ENCODE results near the gene UFSP1. TPM values are rescaled to one million over a fixed set of nuclear protein-coding genes. Genes with fewer than 3 reads are reported as not detected.

Gene UFSP1
- total RNA-seq, 2 donors from 2014 or later, result 1.8 to 6.0 TPM

GRCh38 chr7:100908512-100908911, 19.0 kb upstream of the UFSP1 start:
- no peaks in the 10 kb centered on the region for H3K36me3 Mint-ChIP-seq
- DNase-seq (ENCODE audit: low spot score) (no peak), ATAC-seq (no peak)
- no peak overlapping the region for H3K27ac Mint-ChIP-seq
- no peak overlapping the region for H3K4me3 Mint-ChIP-seq
- no peaks in the 10 kb centered on the region for H3K4me1 Mint-ChIP-seq (ENCODE audit: low read depth in 2 of 2)
- peaks cover 0 to 3% of the 10 kb centered on the region in 2 donors for H3K27me3 Mint-ChIP-seq
- H3K9me3 Mint-ChIP-seq, result no peaks in the 10 kb centered on the region

DNA sequence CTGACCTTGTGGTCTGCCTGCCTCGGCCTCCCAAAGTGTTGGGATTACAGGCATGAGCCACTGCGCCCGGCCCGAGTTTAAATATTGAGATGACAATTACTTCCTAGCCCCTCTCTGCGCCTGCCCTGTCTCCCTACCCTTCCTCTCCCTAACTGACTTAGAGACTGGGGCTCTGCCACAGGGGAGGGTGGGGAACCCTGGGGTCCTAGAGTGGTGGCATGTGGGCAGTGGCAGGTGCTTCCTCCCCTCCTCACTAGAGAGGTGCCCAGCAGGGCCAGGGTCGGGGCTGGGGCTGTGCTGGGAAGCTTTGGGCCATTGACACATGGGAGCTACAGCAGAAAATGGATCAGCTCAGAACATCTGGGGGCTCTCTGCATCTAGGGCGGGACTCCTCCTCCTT, 13.1 kb upstream of the UFSP1 start:
- H3K4me3 Mint-ChIP-seq, result no peak overlapping the region
- H3K27me3 Mint-ChIP-seq, result peaks cover 13 to 19% of the 10 kb centered on the region in 2 donors
- no peak for DNase-seq (ENCODE audit: low spot score)
- no peaks in the 10 kb centered on the region for H3K4me1 Mint-ChIP-seq (ENCODE audit: low read depth in 2 of 2)
- H3K9me3 Mint-ChIP-seq, result no peaks in the 10 kb centered on the region
- ATAC-seq, result no peak
- H3K36me3 Mint-ChIP-seq, result no peaks in the 10 kb centered on the region
- H3K27ac Mint-ChIP-seq, result no peak overlapping the region

DNA sequence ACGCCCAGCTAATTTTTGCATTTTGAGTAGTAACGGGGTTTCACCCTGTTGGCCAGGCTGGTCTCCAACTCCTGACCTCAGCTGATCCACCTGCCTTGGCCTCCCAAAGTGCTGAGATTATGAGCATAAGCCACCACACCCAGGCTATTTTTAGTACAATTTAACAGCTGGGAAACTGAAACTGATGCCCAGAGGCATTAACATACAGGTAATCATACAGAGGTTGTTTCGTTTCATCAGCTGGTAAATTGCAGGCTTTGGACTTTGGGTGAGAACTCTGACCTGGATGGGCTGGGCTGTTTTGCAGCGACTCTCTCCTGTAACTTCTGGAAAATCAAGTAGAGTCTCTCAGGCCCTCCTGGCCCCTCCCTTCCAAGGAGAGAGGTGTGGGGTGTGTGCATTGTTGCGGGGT, 12.4 kb upstream of the UFSP1 start:
- ATAC-seq, result no peak
- H3K9me3 Mint-ChIP-seq, result no peaks in the 10 kb centered on the region
- H3K4me1 Mint-ChIP-seq (ENCODE audit: low read depth in 2 of 2), result no peaks in the 10 kb centered on the region
- H3K36me3 Mint-ChIP-seq, result no peaks in the 10 kb centered on the region
- H3K27me3 Mint-ChIP-seq, result peaks cover 18 to 21% of the 10 kb centered on the region in 2 donors
- no peak for DNase-seq (ENCODE audit: low spot score)
- H3K4me3 Mint-ChIP-seq, result no peak overlapping the region
- no peak overlapping the region for H3K27ac Mint-ChIP-seq

- H3K27ac Mint-ChIP-seq, result no peak overlapping the region
- no peak for ATAC-seq
- no peak overlapping the region for H3K4me3 Mint-ChIP-seq
- peaks cover 5% of the 10 kb centered on the region in 2 donors for H3K4me1 Mint-ChIP-seq (ENCODE audit: low read depth in 2 of 2)
- no peaks in the 10 kb centered on the region for H3K36me3 Mint-ChIP-seq
- H3K9me3 Mint-ChIP-seq, result no peaks in the 10 kb centered on the region
- no peak for DNase-seq (ENCODE audit: low spot score)
- peaks cover 24 to 26% of the 10 kb centered on the region in 2 donors for H3K27me3 Mint-ChIP-seq
Observed at GRCh38 chr7:100900978-100901377, 11.5 kb upstream of the UFSP1 start.

GRCh38 chr7:100899432-100899831, 9.9 kb upstream of the UFSP1 start:
- Mint-ChIP-seq H3K36me3 (no peaks in the 10 kb centered on the region), H3K27me3 (peaks cover 26 to 28% of the 10 kb centered on the region in 2 donors), H3K9me3 (no peaks in the 10 kb centered on the region), H3K4me1 (ENCODE audit: low read depth in 2 of 2) (peaks cover 6 to 9% of the 10 kb centered on the region in 2 donors), H3K4me3 (no peak overlapping the region), H3K27ac (no peak overlapping the region)
- ATAC-seq (no peak), DNase-seq (ENCODE audit: low spot score) (no peak)

DNA sequence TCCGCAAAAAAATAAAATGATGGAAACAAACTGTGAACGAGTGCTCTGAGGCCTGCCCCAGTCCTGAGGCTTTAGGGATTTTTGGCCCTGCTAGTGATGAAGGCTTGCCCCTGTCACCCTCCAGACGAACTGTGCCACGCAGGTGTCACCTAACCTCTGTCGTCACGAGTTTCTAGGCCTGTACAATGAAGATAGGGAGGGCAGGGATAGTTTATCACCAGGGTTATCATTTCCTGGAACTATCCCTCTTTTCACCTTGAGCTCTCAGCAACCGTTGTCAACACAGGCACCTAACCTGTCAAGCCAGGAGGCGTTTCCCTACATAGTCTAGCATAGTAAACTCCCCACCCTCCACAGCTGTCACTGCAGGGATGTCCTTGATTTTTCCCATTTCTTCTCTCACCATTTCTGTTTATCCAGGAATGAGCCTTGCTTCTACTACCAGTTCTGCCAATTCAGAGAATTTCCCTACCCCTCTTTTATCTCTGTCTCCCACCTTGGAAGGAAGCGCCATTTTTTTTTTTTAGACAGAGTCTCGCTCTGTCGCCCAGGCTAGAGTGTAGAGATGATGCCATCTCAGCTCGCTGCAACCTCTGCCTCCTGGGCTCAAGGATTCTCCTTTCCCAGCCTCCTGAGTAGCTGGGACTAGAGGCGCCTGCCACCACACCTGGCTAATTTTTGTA, 8.4 kb upstream of the UFSP1 start:
- H3K27me3 Mint-ChIP-seq, result peaks cover 28 to 30% of the 10 kb centered on the region in 2 donors
- H3K4me1 Mint-ChIP-seq (ENCODE audit: low read depth in 2 of 2), result peaks cover 6 to 9% of the 10 kb centered on the region in 2 donors
- H3K27ac Mint-ChIP-seq, result no peak overlapping the region
- peak overlapping the region; percentile 44 for H3K4me3 Mint-ChIP-seq
- no peaks in the 10 kb centered on the region for H3K9me3 Mint-ChIP-seq
- H3K36me3 Mint-ChIP-seq, result no peaks in the 10 kb centered on the region
- DNase-seq (ENCODE audit: low spot score) (no peak), ATAC-seq (no peak)

DNA sequence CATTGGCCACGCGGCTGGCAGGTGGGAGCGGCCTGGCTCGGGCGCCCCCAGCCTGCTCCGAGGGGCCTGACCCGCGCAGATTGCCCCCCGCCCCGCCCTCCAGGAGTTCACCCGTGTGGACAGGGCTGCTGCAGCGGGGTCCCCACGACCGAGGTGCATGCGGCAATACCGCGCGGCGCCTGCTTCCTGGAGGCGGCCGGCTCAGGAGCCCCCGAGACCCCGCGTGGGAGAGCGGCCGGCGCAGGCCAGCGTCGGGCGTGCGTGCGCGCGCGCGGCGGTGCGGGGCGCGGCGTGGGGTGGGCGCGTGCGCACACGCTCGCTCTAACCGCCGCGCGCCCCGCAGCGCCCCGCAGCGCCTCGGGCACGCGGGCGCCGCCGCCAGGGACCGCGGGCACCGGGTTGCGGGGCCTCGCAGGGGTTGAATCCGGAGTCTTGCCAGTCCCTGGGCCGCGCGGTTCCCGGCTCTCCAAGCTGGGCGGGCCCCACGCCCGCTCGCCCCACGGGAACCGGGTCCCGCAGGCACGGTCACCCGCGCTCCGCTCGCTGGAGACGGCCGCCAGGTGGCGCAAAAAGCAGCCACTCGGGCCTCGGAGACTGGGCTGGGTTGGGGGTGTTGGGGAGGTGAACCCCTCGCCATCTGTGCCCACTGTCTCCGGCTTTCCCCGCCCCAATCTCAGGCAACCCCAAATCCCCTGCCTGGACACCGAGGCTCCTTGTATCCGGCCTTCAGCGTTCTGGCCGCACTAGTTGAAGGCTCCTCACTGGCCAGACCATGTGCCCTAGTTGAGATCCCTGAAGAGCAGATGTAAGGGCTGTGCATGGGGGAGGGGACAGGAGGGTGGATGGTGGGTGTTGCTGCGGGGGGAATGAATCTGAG, 7.5 kb upstream of the UFSP1 start:
- H3K27me3 Mint-ChIP-seq, result peaks cover 36 to 37% of the 10 kb centered on the region in 2 donors
- no peaks in the 10 kb centered on the region for H3K36me3 Mint-ChIP-seq
- no peak overlapping the region for H3K27ac Mint-ChIP-seq
- no peak overlapping the region for H3K4me3 Mint-ChIP-seq
- H3K9me3 Mint-ChIP-seq, result no peaks in the 10 kb centered on the region
- ATAC-seq (peak; percentile 37 to 57), DNase-seq (ENCODE audit: low spot score) (no peak)
- H3K4me1 Mint-ChIP-seq (ENCODE audit: low read depth in 2 of 2), result peaks cover 7 to 11% of the 10 kb centered on the region in 2 donors

DNA sequence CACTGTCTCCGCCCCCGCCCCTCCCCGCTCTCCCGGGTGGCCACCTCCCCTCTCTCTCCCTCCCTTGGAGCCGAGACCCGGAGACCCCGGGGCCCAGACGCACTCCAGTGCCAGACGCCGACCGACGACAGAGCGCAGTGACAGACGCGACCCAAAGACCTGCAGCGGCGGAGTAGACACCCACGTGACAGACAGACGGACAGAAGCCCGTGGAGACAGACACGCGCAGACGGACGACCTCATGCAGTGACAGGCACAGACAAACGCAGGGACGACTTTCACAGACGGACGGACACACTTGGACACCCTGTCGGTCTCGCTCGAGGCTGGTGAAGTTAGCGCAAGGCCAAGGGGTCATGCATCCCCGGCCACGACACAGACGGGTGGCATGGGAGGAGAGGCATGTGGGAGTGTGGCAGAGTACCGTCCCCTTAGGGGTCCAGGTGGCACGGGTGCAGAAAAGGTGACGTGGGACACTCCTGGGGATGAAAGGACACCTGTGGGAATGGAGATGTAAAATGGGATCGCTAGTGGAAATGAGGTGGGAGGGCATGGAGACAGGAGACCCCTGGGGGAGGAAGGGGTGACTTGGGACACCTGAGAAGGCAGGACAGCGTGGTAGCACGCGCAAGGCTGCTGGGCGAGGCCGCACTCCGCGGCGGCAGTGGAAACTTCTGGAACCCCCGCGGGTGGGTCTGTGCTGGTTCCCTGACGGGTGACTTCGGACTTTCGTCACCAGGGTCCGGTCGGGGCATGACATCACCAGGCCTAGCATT, 6.6 kb upstream of the UFSP1 start:
- Mint-ChIP-seq H3K9me3 (no peaks in the 10 kb centered on the region), H3K4me3 (peak overlapping the region; percentile 91), H3K36me3 (no peaks in the 10 kb centered on the region), H3K27ac (peak overlapping the region in 1 of 2 donors; percentile 20), H3K4me1 (ENCODE audit: low read depth in 2 of 2) (peaks cover 15 to 16% of the 10 kb centered on the region in 2 donors), H3K27me3 (peaks cover 42 to 46% of the 10 kb centered on the region in 2 donors)
- no peak for DNase-seq (ENCODE audit: low spot score)
- peak in 1 of 2 donors; percentile 65 for ATAC-seq

- peaks cover 15 to 18% of the 10 kb centered on the region in 2 donors for H3K4me1 Mint-ChIP-seq (ENCODE audit: low read depth in 2 of 2)
- H3K9me3 Mint-ChIP-seq, result no peaks in the 10 kb centered on the region
- no peaks in the 10 kb centered on the region for H3K36me3 Mint-ChIP-seq
- ATAC-seq, result peak in 1 of 2 donors; percentile 30
- H3K4me3 Mint-ChIP-seq, result peak within 1 kb of the TSS; percentile 91
- DNase-seq (ENCODE audit: low spot score), result no peak
- H3K27ac Mint-ChIP-seq, result peak within 1 kb of the TSS in 1 of 2 donors; percentile 20
- H3K27me3 Mint-ChIP-seq, result peaks cover 37 to 42% of the 10 kb centered on the region in 2 donors
Observed at GRCh38 chr7:100895701-100895955, 6.1 kb upstream of the UFSP1 start, which contains the start of gene ACHE. ACHE (minus strand) TSS chr7:100895888; CDS start chr7:100894232, 1,656 bp downstream.

- DNase-seq (ENCODE audit: low spot score) (no peak), ATAC-seq (peak in 1 of 2 donors; percentile 37)
- H3K36me3 Mint-ChIP-seq, result no peaks in the 10 kb centered on the region
- H3K27me3 Mint-ChIP-seq, result peaks cover 36 to 41% of the 10 kb centered on the region in 2 donors
- peaks cover 21 to 23% of the 10 kb centered on the region in 2 donors for H3K4me1 Mint-ChIP-seq (ENCODE audit: low read depth in 2 of 2)
- no peak overlapping the region for H3K27ac Mint-ChIP-seq
- no peak overlapping the region for H3K4me3 Mint-ChIP-seq
- no peaks in the 10 kb centered on the region for H3K9me3 Mint-ChIP-seq
Observed at GRCh38 chr7:100894860-100895700, 5.6 kb upstream of the UFSP1 start.

- no peaks in the 10 kb centered on the region for H3K9me3 Mint-ChIP-seq
- no peak for DNase-seq (ENCODE audit: low spot score)
- H3K36me3 Mint-ChIP-seq, result no peaks in the 10 kb centered on the region
- no peak overlapping the region for H3K27ac Mint-ChIP-seq
- H3K4me1 Mint-ChIP-seq (ENCODE audit: low read depth in 2 of 2), result peaks cover 22 to 23% of the 10 kb centered on the region in 2 donors
- ATAC-seq, result no peak
- H3K27me3 Mint-ChIP-seq, result peaks cover 34 to 41% of the 10 kb centered on the region in 2 donors
- peak overlapping the region; percentile 34 for H3K4me3 Mint-ChIP-seq
Observed at GRCh38 chr7:100893910-100894721, 4.6 kb upstream of the UFSP1 start.

DNA sequence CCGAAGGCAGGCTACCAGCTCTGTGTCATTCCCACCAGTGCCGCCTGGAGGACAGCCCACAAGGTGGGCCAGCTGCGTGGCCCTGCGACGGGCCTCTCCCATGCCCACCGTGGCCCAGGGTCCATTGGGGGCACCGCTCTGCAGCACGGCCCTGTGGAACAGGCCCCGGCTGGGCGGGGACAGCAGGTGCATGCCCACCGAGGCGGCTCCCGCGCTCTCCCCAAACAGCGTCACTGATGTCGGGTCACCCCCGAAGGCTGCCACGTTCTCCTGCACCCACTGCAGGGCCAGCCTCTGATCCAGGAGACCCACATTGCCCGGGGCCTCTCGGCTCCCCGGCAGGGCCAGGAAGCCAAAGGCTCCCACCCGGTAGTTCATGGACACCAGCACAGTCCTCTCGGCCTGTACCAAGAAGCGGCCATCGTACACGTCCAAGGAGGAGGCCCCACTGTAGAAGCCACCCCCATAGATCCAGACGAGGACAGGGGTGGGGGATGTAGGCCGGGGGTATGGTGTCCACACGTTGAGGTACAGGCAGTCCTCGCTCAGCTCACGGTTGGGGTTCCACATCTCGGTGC, 3.9 kb upstream of the UFSP1 start:
- peaks cover 25 to 26% of the 10 kb centered on the region in 2 donors for H3K4me1 Mint-ChIP-seq (ENCODE audit: low read depth in 2 of 2)
- H3K4me3 Mint-ChIP-seq, result no peak overlapping the region
- H3K27me3 Mint-ChIP-seq, result peaks cover 34 to 40% of the 10 kb centered on the region in 2 donors
- no peaks in the 10 kb centered on the region for H3K9me3 Mint-ChIP-seq
- ATAC-seq (no peak), DNase-seq (ENCODE audit: low spot score) (no peak)
- H3K27ac Mint-ChIP-seq, result no peak overlapping the region
- H3K36me3 Mint-ChIP-seq, result peaks cover 3% of the 10 kb centered on the region
